ENCODE measurements around the gene EIF4EBP2.
A peak's percentile ranks its signal among the peaks of the same experiment; 100 is the strongest.

Gene EIF4EBP2

DNA sequence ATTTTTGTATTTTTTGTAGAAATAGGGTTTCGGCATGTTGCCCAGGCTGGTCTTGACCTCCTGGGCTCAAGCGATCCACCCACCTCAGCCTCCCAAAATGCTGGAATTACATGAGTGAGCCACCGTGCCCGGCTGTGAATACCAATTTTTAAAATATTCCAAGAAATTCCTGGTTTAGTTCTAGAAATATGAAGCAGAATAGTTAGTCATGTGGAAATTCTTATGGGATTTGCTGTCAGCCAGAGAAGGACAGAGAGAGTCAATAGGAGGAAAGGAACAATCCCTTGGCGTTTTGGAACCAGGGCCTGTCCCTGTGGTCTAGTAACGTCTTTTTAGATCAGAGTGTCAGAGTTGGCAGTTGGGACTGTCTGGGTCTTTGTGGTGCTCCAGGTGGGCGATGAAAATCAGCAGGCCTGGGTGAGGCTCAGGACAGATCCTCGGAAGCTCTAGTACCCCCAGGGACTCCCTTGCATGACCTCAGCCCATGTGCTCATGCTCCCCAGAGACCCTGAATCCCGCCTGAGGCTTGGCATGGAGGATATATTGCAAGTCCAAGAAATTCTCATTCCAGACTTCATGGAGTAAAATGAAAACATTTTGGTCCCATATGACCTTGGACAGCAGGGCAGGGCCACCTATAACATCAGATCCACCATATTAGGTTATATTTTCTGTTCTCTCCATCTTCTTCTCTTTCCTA, 29.8 kb downstream of the EIF4EBP2 start:
- no peak for DNase-seq

DNA sequence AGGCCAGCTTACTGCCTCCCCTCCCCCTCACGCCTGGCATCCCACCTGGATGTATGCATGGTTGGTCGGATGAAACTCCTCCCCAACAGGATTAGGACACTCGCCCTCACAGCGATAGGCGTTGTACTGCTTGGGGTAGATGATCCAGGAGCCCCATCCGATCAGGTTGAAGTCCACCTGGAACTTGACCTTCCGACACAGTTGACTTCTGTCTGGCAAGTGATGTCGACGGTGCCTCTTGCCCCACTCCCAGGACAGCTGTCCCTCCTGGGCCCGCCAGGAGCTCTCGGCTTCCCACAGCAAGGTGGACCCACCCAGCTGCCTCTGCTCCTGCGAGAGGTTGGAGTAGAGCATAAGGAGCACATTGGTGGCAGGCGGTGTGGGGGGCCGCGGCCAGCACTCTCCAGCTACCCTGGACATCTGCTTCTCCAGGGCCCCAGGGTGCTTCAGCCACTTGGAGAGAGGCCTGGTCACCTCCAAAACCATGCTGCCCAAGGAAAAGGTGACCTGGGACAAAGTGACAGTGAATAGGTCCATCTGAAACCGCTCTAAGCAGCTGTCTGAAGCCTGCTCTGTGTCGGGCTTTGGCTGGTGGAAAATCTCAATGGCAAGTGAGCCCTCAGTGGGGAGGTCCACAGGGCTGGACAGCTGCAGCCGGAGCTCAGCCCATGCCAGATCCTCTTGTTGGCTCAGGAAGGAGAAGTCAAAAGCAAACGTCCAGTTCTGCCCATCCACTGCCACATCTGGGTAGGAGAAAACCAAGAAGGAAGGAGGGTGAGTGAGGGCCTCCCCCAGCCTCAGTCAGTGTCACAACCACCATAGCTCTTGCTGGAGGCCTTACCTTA, 31.5 kb downstream of the EIF4EBP2 start:
- no peak for DNase-seq

DNA sequence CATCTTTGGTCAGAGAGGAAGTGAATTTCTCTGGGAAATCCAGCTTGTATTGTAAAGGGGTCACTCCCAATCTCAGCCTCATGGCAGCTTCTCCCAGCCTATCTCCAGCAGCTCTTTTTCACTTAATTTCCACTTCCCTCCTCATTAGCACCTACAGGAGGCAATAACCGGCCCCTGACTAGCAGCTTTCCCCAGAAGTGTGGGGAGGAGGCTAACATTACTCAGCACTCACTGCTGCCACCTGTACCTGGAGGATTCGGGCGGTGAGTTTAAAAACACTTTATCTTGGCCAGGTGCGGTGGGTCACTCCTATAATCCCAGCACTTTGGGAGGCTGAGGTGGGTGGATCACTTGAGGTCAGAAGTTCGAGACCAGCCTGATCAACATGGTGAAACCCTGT, 33.8 kb downstream of the EIF4EBP2 start:
- DNase-seq: no peak

DNA sequence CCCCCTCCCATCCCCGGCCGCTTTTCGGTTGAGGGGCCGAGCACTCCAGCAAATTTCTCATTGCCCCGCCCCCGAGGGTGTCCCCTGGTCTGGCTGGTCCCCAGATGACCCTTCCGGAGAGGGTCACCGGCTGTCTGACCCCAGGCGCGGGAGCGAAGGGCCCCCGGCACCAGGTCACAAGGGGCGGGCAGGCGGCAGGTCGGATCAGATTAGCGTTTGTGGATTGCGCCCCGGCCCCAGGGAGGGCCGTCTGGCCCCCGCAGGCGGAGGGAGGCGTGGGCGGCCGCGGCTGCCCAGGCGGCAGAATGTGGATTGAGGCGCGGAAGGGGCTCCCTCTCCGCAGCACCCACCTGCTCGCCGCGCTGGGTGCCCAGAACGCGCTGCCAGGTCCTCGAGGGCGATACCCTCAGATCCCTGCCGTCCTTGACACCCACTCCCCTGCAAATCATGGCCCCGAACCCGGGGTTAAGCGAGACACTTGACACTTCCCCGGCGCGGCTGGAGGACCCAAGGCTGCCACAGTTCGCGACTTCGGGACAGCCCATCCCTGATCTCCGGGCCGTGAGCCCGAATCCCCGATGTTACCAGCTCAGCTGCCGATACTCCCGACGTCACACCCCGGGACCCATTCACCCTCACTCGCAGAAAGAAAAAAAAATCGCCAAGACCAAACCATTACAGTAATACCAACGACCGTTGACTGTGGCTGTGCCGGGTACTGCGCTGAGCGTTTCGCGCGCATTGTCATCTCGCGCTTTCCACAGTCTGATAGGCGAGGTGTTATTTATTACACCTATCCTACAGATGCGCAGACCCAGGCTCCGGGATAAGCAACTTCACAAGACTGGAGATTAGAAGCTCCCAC, 36.6 kb downstream of the EIF4EBP2 start:
- DNase-seq: no peak

DNA sequence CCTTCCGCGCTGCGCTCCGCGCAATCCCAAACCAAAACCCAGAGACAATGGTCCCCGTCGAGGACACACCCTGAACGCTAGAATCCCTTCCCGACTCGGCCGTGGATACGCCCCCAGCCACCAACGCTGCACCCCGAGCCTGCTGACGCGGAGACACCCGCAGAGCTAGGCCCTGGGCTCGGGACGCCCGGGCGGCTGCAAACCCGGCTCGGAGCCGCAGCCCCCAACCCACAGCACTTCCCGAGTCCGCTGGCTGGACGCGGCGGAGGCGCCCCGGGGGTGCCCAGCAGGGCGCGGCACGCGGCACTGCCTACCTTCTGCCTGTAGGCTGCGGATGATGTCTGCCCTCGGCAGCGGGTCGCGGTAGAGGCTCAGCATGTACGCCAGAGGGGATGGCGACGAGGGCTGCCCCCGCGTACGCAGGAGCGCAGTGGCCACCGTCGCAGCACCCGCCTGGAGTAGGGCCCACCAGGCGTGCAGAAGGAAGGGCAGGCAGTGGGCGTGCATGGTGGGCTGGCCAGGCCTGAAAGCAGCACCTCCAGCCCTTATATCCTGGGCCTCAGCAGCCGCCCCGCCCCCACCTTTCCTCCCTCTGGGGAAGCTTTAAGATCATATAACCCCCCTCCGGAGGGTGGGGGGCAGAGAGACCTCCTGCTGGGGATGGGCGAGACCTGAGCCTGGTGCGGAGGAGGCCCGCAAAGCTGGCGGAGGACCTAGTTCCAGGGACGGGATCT, 37.4 kb downstream of the EIF4EBP2 start, which contains the start of gene NODAL:
Gene NODAL, minus strand, starts transcription at position 521 of the 734 bp plus-strand sequence. Its CDS starts 14 bp downstream, at position 507.
- DNase-seq: no peak

GRCh38 chr10:70441895-70442309, 38.0 kb downstream of the EIF4EBP2 start:
- DNase-seq: no peak

DNA sequence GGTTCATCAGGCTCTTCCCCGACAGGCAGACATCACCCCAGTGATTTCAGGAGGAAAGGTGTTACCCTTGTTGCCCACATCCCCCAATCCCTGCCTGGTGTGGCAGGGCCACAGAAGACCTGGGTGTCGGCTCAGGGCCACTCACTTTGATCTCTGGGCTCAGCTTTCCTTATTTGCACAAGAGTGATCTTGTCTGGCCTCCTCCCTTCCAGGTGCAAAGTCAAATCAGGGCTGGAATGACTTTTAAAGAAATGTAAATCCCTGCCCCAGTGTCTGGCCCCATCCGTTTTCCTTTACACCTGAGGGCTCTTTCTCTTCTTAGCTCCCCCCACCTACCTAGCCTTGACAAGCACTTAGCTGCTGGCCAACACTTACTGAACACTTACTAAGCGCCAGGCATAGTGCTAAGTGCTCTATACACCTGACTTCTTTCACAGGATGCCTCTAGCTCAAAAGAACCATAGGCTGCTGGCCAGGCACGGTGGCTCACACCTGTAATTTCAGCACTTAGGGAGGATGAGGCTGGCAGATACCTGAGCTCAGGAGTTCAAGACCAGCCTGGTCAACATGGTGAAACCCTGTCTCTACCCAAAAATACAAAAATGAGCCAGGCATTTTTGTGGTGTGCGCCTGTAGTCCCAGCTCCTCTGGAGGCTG, 38.5 kb downstream of the EIF4EBP2 start:
- DNase-seq: no peak

GRCh38 chr10:70444744-70445143, 40.8 kb downstream of the EIF4EBP2 start:
- DNase-seq: no peak

GRCh38 chr10:70445718-70446657, 42.0 kb downstream of the EIF4EBP2 start:
- no peak for DNase-seq

GRCh38 chr10:70448236-70448635, 44.3 kb downstream of the EIF4EBP2 start:
- no peak for DNase-seq

DNA sequence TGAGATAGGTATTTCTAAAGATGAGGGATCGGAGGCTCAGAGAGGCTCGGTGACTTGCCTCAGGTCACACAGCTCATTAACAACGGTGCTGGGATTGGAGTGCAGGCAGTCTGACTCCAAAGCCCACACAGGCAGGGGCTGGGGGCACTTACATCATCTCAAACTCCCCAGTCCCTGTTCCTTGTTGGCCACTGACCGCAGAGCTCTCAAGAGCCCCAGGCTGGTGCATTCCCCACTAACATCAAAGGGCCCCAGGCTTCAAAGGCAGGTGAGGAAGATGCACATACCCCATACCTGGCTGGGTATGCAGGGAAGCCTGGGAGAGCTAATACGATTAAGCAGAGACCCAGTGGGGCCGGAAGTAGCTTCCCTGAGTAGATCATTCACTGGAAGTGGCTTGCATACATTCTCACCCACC, 51.3 kb downstream of the EIF4EBP2 start:
- no peak for DNase-seq

- DNase-seq: no peak
These were observed 52.2 kb downstream of the EIF4EBP2 start for GRCh38 chr10:70456164-70456563.

DNA sequence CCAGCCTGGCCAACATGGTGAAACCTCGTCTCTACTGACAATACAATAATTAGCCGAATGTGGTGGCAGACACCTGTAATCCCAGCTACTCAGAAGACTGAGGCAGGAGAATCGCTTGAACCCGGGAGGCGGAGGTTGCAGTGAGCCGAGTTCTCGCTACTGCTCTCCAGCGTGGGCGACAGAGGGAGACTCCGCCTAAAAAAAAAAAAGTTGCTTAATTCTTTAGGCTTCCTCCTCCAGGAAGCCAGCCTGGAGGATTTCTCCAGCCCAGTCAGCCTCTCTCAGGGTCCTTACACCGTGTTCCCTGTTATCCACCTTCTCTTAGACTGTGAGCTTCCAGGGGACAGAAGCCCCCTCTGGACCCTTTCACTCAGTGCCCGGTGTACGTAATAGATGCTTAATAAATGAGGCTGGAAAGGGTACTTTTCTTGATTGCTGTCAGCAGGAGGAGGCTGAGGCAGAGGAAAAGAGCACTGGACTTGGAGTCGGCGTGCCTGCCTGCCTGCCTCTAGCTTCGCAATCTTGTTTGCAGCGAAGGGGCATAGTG, 53.9 kb downstream of the EIF4EBP2 start:
- DNase-seq: no peak

- DNase-seq: peak; percentile 67
These were observed 54.5 kb downstream of the EIF4EBP2 start for GRCh38 chr10:70458329-70459060.

DNA sequence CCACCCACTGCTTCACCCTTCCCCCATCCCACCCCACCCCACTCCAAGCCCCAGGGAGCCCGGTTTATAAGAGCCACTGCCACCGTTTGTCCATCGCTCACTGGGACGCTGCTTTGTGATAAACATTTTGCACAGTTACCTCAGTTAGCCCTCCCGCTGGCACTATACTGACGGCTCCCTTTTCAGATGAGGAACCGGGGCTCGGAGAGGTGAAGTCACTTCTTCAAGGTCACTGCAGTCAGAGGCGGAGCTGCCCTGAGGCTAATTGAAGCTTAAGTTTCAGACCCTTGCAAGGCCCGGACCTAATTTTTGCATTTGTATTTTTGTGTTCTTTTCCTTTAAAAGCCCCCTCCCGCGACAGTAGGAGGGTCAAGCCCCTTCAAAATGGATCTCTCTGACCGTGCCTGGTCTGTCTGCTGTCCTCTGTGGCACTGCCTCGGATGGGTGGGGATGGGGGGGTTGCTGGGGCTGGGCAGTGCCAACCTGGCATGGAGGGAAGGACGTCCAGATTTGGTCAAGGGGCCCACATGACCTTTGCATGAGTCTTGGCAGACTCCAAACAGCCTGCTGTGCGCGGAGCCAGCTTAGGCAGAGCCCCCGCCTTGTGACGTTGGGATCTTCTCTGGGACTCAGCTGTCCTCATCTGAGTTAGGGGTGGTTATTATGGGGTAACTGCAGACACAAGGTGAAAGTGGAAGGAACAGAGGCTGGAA, 55.3 kb downstream of the EIF4EBP2 start:
- no peak for DNase-seq

GRCh38 chr10:70459774-70460490, 56.0 kb downstream of the EIF4EBP2 start:
- DNase-seq: no peak

DNA sequence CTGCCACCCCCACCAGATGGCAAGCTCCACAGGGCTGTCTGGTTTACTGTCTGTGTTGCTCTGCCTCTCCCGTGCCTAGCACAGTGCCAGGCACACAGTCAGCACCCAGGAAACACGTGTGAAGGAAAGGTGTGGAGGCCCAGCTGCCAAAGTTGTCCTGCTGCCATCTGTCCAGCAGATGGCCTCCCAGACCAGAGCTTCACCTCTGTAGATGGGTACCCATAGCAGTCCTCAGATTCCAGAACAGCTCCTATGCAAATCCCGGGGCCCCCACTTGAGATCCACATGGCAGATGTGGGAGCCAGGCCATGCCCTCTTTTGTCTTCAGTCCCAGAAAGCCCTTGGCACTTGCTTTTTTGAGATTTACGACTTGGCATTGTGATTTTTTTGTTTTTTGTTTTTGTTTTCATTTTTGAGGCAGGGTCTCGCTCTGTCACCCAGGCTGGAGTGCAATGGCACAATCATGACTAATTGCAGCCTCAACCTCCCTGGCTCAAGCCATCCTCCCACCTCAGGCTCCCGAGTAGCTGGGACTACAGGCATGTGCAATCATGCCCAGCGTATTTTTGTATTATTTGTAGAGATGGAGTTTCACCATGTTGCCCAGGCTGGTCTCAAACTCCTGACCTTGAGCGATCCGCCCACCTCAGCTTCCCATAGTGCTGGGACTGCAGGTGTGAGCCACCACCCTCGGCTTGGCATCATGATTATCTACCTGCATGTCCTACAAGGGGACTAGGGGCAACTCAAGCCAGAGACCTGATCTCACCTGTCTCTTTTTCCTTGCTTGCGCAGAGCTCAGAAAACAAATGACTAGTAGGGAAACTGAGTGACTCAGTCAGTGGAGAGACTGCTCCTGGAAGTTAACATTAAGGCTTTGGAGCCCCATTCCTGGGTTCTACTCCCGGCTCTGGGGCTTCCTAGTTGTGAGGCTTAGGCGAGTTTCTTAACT, 57.7 kb downstream of the EIF4EBP2 start:
- DNase-seq: peak; percentile 46
